ENCODE data around the gene PTGFRN.
"Not testable (repeated sequence)": the region's sequence is repeated elsewhere in the genome, so short reads cannot be mapped to it uniquely, and the experiment has no call there.

The PTGFRN gene

GRCh38 chr1:116909512-116910378, at the start of gene PTGFRN:
Gene PTGFRN, plus strand, starts transcription at chr1:116909916. Its CDS starts 288 bp downstream, at chr1:116910204.
- peak; percentile 41 for DNase-seq

GRCh38 chr1:116860167-116860566, 49.5 kb upstream of the PTGFRN start:
- not testable (repeated sequence) for DNase-seq

- no peak for DNase-seq
Observed at GRCh38 chr1:116861137-116861536, 48.6 kb upstream of the PTGFRN start.

- not testable (repeated sequence) for DNase-seq
Observed at GRCh38 chr1:116863031-116863430, 46.7 kb upstream of the PTGFRN start.

GRCh38 chr1:116866478-116866877, 43.2 kb upstream of the PTGFRN start:
- not testable (repeated sequence) for DNase-seq

GRCh38 chr1:116868385-116868784, 41.3 kb upstream of the PTGFRN start:
- DNase-seq: no peak

- no peak for DNase-seq
Observed at GRCh38 chr1:116869611-116870010, 40.1 kb upstream of the PTGFRN start.

GRCh38 chr1:116870300-116870699, 39.4 kb upstream of the PTGFRN start:
- DNase-seq: no peak

- no peak for DNase-seq
Observed at GRCh38 chr1:116871779-116872146, 38.0 kb upstream of the PTGFRN start.

- DNase-seq: peak; percentile 10
Observed at GRCh38 chr1:116873680-116874271, 35.9 kb upstream of the PTGFRN start.

- no peak for DNase-seq
Observed at GRCh38 chr1:116874733-116875249, 34.9 kb upstream of the PTGFRN start.

GRCh38 chr1:116875391-116875790, 34.3 kb upstream of the PTGFRN start:
- no peak for DNase-seq

- not testable (repeated sequence) for DNase-seq
Observed at GRCh38 chr1:116875946-116876345, 33.8 kb upstream of the PTGFRN start.

- DNase-seq: no peak
Observed at GRCh38 chr1:116877141-116877818, 32.4 kb upstream of the PTGFRN start.

- peak; percentile 53 for DNase-seq
Observed at GRCh38 chr1:116878804-116879477, 30.8 kb upstream of the PTGFRN start.

GRCh38 chr1:116879478-116880133, 30.1 kb upstream of the PTGFRN start:
- DNase-seq: no peak

- no peak for DNase-seq
Observed at GRCh38 chr1:116880917-116881316, 28.8 kb upstream of the PTGFRN start.

- peak; percentile 42 for DNase-seq
Observed at GRCh38 chr1:116881879-116882520, 27.7 kb upstream of the PTGFRN start.

GRCh38 chr1:116882866-116883265, 26.9 kb upstream of the PTGFRN start:
- DNase-seq: no peak

GRCh38 chr1:116886291-116886878, 23.3 kb upstream of the PTGFRN start:
- no peak for DNase-seq

GRCh38 chr1:116887212-116887611, 22.5 kb upstream of the PTGFRN start:
- DNase-seq: no peak

Data from CD4-positive, alpha-beta T cell treated with Interleukin-17A for 4 hours (primary cell).